Measurements from ENCODE around the gene HS1BP3.

The HS1BP3 gene

DNA sequence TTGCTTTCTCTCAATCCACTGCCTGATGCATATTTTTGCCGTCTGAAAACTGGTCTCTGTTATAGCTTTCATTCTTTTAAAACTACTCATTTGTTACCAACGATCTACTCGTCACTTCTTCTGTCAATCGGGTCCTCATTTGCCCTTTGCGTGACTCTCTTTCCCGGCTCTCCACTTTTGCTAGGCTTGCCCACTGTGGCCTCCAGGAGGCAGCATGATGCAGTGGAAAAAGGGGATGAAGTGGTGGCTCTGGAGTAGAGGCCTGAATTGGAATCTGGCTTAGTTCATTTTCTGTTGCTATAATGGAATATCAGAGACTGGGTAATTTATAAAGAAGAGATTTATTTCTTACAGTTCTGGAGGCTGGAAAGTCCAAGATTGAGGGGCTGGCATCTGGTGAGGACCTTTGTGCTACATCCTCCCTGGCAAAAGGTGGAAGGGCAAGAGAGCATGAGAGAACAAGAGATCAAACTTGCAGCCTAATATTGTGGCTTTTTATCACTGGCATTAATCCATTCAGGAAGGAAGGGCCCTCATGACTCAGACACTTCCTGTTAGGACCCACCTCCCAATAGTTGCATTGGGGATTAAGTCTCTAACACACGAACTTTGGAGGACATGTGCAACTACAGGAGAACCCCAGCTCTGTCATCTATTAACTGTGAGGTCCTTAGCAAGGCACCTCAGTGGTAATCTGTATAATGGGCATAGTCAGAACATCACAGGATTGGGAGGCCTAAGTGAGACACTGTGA lies 31.4 kb upstream of the HS1BP3 start:
- no peak overlapping the region for H3K27ac ChIP-seq (ENCODE audit: low read length)
- H3K9ac ChIP-seq (ENCODE audit: low read depth, low read length), result no peak overlapping the region
- H3K4me1 ChIP-seq (ENCODE audit: insufficient read depth, low read length), result no peaks in the 10 kb centered on the region
- H3K36me3 ChIP-seq (ENCODE audit: insufficient read depth, low read depth, low read length), result no peaks in the 10 kb centered on the region
- H3K9me3 ChIP-seq (ENCODE audit: insufficient read depth, low read depth, low read length), result no peaks in the 10 kb centered on the region
- H3K27me3 ChIP-seq (ENCODE audit: insufficient read depth, low read length), result no peaks in the 10 kb centered on the region
- no peak overlapping the region for H3K4me3 ChIP-seq (ENCODE audit: low read length)

GRCh38 chr2:20680744-20681375 lies 30.0 kb upstream of the HS1BP3 start:
- Histone ChIP-seq H3K9ac (ENCODE audit: low read depth, low read length) (no peak overlapping the region), H3K4me3 (ENCODE audit: low read length) (no peak overlapping the region), H3K27ac (ENCODE audit: low read length) (no peak overlapping the region), H3K27me3 (ENCODE audit: insufficient read depth, low read length) (peaks cover 4% of the 10 kb centered on the region), H3K9me3 (ENCODE audit: insufficient read depth, low read depth, low read length) (no peaks in the 10 kb centered on the region), H3K4me1 (ENCODE audit: insufficient read depth, low read length) (no peaks in the 10 kb centered on the region; the same call in 1 of the 2 replicates), H3K36me3 (ENCODE audit: insufficient read depth, low read depth, low read length) (no peaks in the 10 kb centered on the region)

- H3K4me3 ChIP-seq (ENCODE audit: low read length), result no peak overlapping the region
- H3K36me3 ChIP-seq (ENCODE audit: insufficient read depth, low read depth, low read length), result no peaks in the 10 kb centered on the region
- H3K9me3 ChIP-seq (ENCODE audit: insufficient read depth, low read depth, low read length), result no peaks in the 10 kb centered on the region
- H3K27me3 ChIP-seq (ENCODE audit: insufficient read depth, low read length), result peaks cover 25% of the 10 kb centered on the region
- peaks cover 11% of the 10 kb centered on the region for H3K4me1 ChIP-seq (ENCODE audit: insufficient read depth, low read length)
- H3K9ac ChIP-seq (ENCODE audit: low read depth, low read length), result no peak overlapping the region
- no peak overlapping the region for H3K27ac ChIP-seq (ENCODE audit: low read length)
Observed at GRCh38 chr2:20678780-20679179, 27.9 kb upstream of the HS1BP3 start.

GRCh38 chr2:20678086-20678395 lies 27.1 kb upstream of the HS1BP3 start:
- Histone ChIP-seq H3K9ac (ENCODE audit: low read depth, low read length) (no peak overlapping the region), H3K4me1 (ENCODE audit: insufficient read depth, low read length) (peaks cover 17% of the 10 kb centered on the region), H3K36me3 (ENCODE audit: insufficient read depth, low read depth, low read length) (no peaks in the 10 kb centered on the region), H3K27ac (ENCODE audit: low read length) (no peak overlapping the region), H3K27me3 (ENCODE audit: insufficient read depth, low read length) (peaks cover 32% of the 10 kb centered on the region), H3K4me3 (ENCODE audit: low read length) (no peak overlapping the region), H3K9me3 (ENCODE audit: insufficient read depth, low read depth, low read length) (no peaks in the 10 kb centered on the region)

GRCh38 chr2:20677301-20678085 lies 26.6 kb upstream of the HS1BP3 start:
- H3K4me3 ChIP-seq (ENCODE audit: low read length), result no peak overlapping the region
- H3K27ac ChIP-seq (ENCODE audit: low read length), result no peak overlapping the region
- H3K36me3 ChIP-seq (ENCODE audit: insufficient read depth, low read depth, low read length), result no peaks in the 10 kb centered on the region
- H3K9me3 ChIP-seq (ENCODE audit: insufficient read depth, low read depth, low read length), result no peaks in the 10 kb centered on the region
- H3K4me1 ChIP-seq (ENCODE audit: insufficient read depth, low read length), result peaks cover 22% of the 10 kb centered on the region
- peaks cover 38% of the 10 kb centered on the region for H3K27me3 ChIP-seq (ENCODE audit: insufficient read depth, low read length)
- no peak overlapping the region for H3K9ac ChIP-seq (ENCODE audit: low read depth, low read length)

DNA sequence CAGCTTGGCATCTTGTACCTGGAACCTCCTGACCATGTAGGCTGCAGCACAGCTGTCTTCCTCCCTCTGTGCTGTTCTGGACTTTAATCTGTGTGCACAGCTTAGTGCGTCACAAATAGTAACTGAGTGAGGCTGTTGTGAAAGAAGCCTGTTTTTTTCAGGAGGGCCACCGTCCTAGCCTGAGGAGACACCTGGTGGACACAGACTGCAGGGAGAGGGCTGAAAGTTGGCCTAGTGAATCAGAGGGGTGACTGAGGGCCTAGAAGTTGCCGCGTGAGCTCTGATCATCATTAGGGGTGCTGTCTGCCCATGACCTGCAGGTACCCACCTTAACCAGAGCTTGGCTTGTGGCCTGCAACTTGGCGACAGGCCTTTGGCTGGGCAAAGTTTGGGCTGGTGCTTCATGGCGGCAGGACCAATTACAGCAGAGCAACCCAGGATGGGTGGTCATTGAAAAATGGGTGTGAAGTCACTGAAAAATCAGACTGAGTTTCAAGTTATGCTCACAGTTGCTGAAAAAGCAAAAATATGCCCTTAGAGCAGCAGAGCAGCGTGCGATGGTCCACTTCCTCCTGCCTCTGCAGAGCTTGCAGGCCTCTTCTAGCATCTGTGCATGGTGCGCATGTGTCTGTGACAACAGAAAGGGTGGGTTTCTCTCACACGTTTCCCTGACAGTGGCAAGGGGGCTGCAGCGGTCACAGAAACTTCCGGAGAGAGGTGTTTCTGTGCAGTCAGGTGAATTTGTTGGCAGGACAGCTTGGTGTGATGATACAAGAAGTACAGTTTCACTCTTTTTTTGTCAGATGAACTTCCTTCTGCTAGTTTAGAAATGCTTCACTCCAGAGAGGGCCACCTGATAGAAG lies 25.7 kb upstream of the HS1BP3 start:
- Histone ChIP-seq H3K9ac (ENCODE audit: low read depth, low read length) (no peak overlapping the region), H3K4me1 (ENCODE audit: insufficient read depth, low read length) (peaks cover 25% of the 10 kb centered on the region), H3K27me3 (ENCODE audit: insufficient read depth, low read length) (peaks cover 47% of the 10 kb centered on the region), H3K4me3 (ENCODE audit: low read length) (no peak overlapping the region), H3K27ac (ENCODE audit: low read length) (no peak overlapping the region), H3K36me3 (ENCODE audit: insufficient read depth, low read depth, low read length) (no peaks in the 10 kb centered on the region), H3K9me3 (ENCODE audit: insufficient read depth, low read depth, low read length) (no peaks in the 10 kb centered on the region)

- H3K9me3 ChIP-seq (ENCODE audit: insufficient read depth, low read depth, low read length), result no peaks in the 10 kb centered on the region
Observed at GRCh38 chr2:20675701-20676352, 24.9 kb upstream of the HS1BP3 start.

GRCh38 chr2:20674974-20675679 lies 24.2 kb upstream of the HS1BP3 start:
- Histone ChIP-seq H3K4me3 (ENCODE audit: low read length) (no peak overlapping the region), H3K9ac (ENCODE audit: low read depth, low read length) (no peak overlapping the region), H3K27me3 (ENCODE audit: insufficient read depth, low read length) (peaks cover 62% of the 10 kb centered on the region), H3K9me3 (ENCODE audit: insufficient read depth, low read depth, low read length) (no peaks in the 10 kb centered on the region), H3K36me3 (ENCODE audit: insufficient read depth, low read depth, low read length) (no peaks in the 10 kb centered on the region), H3K27ac (ENCODE audit: low read length) (no peak overlapping the region), H3K4me1 (ENCODE audit: insufficient read depth, low read length) (peaks cover 26% of the 10 kb centered on the region)

More at GRCh38 chr2:20675701-20676352, 24.9 kb upstream of the HS1BP3 start:
- peaks cover 25% of the 10 kb centered on the region for H3K4me1 ChIP-seq (ENCODE audit: insufficient read depth, low read length)
- no peak overlapping the region for H3K4me3 ChIP-seq (ENCODE audit: low read length)
- H3K27ac ChIP-seq (ENCODE audit: low read length), result no peak overlapping the region
- H3K27me3 ChIP-seq (ENCODE audit: insufficient read depth, low read length), result peaks cover 55% of the 10 kb centered on the region
- H3K9ac ChIP-seq (ENCODE audit: low read depth, low read length), result no peak overlapping the region
- no peaks in the 10 kb centered on the region for H3K36me3 ChIP-seq (ENCODE audit: insufficient read depth, low read depth, low read length)

GRCh38 chr2:20674309-20674965 lies 23.5 kb upstream of the HS1BP3 start:
- Histone ChIP-seq H3K4me3 (ENCODE audit: low read length) (no peak overlapping the region), H3K9ac (ENCODE audit: low read depth, low read length) (no peak overlapping the region), H3K27ac (ENCODE audit: low read length) (no peak overlapping the region), H3K4me1 (ENCODE audit: insufficient read depth, low read length) (peaks cover 27% of the 10 kb centered on the region), H3K27me3 (ENCODE audit: insufficient read depth, low read length) (peaks cover 68% of the 10 kb centered on the region), H3K9me3 (ENCODE audit: insufficient read depth, low read depth, low read length) (no peaks in the 10 kb centered on the region), H3K36me3 (ENCODE audit: insufficient read depth, low read depth, low read length) (no peaks in the 10 kb centered on the region)

DNA sequence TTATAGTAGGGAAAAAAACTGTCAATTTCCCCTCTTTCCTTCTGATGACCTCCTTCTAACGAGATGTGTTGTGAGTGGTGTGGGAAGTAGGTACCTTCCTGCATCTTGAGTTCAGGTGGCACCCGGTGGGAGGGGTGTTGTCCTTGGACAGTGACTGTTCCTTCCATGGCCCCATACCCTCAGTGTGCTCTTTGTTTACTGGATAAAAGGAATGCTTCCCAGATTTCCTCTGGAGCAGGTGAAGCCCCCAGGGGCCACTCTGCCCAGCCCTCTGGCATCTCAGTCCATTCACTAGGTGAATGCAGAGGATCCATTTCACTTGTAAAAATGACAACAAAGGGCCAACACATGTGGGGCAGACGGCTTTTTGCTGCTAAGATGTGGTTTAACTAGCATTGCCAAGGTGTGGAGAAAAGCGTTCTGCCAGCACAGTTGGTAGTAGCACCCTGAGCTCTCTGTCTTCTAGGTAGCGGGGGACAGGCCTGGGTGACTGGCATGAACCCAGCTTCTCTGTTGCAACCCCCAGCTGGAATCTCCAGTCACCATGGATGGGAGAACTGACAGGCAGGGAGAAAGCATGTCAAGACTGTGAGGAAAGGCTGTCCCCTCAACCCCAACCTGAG lies 22.9 kb upstream of the HS1BP3 start:
- peaks cover 27% of the 10 kb centered on the region for H3K4me1 ChIP-seq (ENCODE audit: insufficient read depth, low read length)
- H3K36me3 ChIP-seq (ENCODE audit: insufficient read depth, low read depth, low read length), result no peaks in the 10 kb centered on the region

More for the DNA sequence above, 22.9 kb upstream of the HS1BP3 start:
- no peak overlapping the region for H3K4me3 ChIP-seq (ENCODE audit: low read length)
- H3K9ac ChIP-seq (ENCODE audit: low read depth, low read length), result no peak overlapping the region
- peaks cover 75% of the 10 kb centered on the region for H3K27me3 ChIP-seq (ENCODE audit: insufficient read depth, low read length)
- H3K27ac ChIP-seq (ENCODE audit: low read length), result no peak overlapping the region
- no peaks in the 10 kb centered on the region for H3K9me3 ChIP-seq (ENCODE audit: insufficient read depth, low read depth, low read length)
